ENCODE results near the gene RXRA. TPM values are rescaled to one million over a fixed set of nuclear protein-coding genes. Genes with fewer than 3 reads are reported as not detected.

The RXRA gene
- total and polyA plus RNA-seq, 2 of the 4 experiments (the other 2 are of a cell fraction): 7.5 to 17.9 TPM

GRCh38 chr9:134371731-134372130, 45.5 kb downstream of the RXRA start:
- Histone ChIP-seq H3K9me3 (ENCODE audit: control insufficient read depth, insufficient read depth, low read length) (no peaks in the 10 kb centered on the region), H4K5ac (ENCODE audit: low read depth, low read length) (no peak overlapping the region), H2AFZ (replicated peaks; ENCODE audit: low read length, poor library complexity) (no peak overlapping the region), H3K23ac (ENCODE audit: low read depth, low read length) (no peak overlapping the region), H4K20me1 (ENCODE audit: insufficient read depth, low read length) (peaks cover 100% of the 10 kb centered on the region), H2BK5ac (ENCODE audit: low read depth, low read length, poor library complexity, severe bottlenecking) (no peak overlapping the region), H2BK120ac (ENCODE audit: low read depth, low read length) (no peak overlapping the region), H3K4me2 (ENCODE audit: low read depth, low read length) (no peak overlapping the region), H3K14ac (replicated peaks; ENCODE audit: low read depth, low read length) (no peak overlapping the region), H3K9ac (ENCODE audit: low read depth, low read length) (no peak overlapping the region), H3K4ac (ENCODE audit: low read depth, low read length) (no peak overlapping the region), H2AK5ac (ENCODE audit: low read depth, low read length) (no peak overlapping the region), H4K91ac (ENCODE audit: insufficient read depth, low read depth, low read length) (no peak overlapping the region), H3K27ac (ENCODE audit: insufficient read depth, low read length) (no peak overlapping the region), H2BK15ac (ENCODE audit: low read depth, low read length) (no peak overlapping the region), H3K27me3 (ENCODE audit: control insufficient read depth, insufficient read depth, low read length) (no peaks in the 10 kb centered on the region), H3K18ac (ENCODE audit: low read depth, low read length) (no peak overlapping the region), H3K4me3 (ENCODE audit: insufficient read depth, low read depth, low read length) (no peak overlapping the region), H3K36me3 (ENCODE audit: control insufficient read depth, insufficient read depth, low read length) (no peaks in the 10 kb centered on the region), H3K4me1 (ENCODE audit: control insufficient read depth, insufficient read depth, low read length) (peaks cover 22% of the 10 kb centered on the region), H3K79me1 (ENCODE audit: low read depth in 1 of 2, low read length in 2 of 2) (peaks cover 16 to 97% of the 10 kb centered on the region in 2 experiments), H2BK20ac (ENCODE audit: low read depth, low read length) (no peak overlapping the region), H3K9me1 (ENCODE audit: insufficient read depth, low read length) (peaks cover 17% of the 10 kb centered on the region), H3K56ac (ENCODE audit: extremely low read depth, insufficient read depth, low read length) (no peak overlapping the region), H2AK9ac (replicated peaks; ENCODE audit: low read depth, low read length, poor library complexity) (no peak overlapping the region), H4K8ac (ENCODE audit: low read depth in 2 of 2, low read length in 2 of 2) (no peak overlapping the region)
- CTCF ChIA-PET: no interaction called here
- TF ChIP-seq MAFK (IDR thresholded peaks at IDR 0.05; ENCODE audit: low read depth, low read length) (no peak), CTCF (conservative IDR thresholded peaks at IDR 0.05; ENCODE audit: low read depth, low read length) (no peak), MAZ (IDR thresholded peaks at IDR 0.05; ENCODE audit: borderline replicate concordance, low read depth, low read length) (no peak), BHLHE40 (IDR thresholded peaks at IDR 0.05; ENCODE audit: low read depth, low read length) (no peak), MXI1 (IDR thresholded peaks at IDR 0.05; ENCODE audit: borderline replicate concordance, low read depth, low read length) (no peak)
- no peak for DNase-seq
- BruUV-seq (replicated peaks): no TSS peak
- dilution Hi-C loops (cut with HindIII; ENCODE audit: low sequenced_read_pairs, unreplicated experiment): no loop called here
- intact Hi-C loops (cut with micrococcal nuclease): no loop called here
- WGBS, 2 experiments (ENCODE audit: extremely low coverage in 2 of 2, insufficient read length in 1 of 2): 100% methylated on average over 2 of the region's 16 CpGs; no CpG with 5 or more reads in 1 of the 2 experiments
- in situ Hi-C loops (cut with MboI; ENCODE audit: low sequenced_read_pairs): no loop called here
- POLR2A ChIA-PET (ENCODE audit: unreplicated experiment): no interaction called here
- no peak for ATAC-seq (ENCODE audit: low read depth)
